Measurements from ENCODE around the gene PLLP.

PLLP gene

GRCh38 chr16:57252148-57252721 lies 32.2 kb downstream of the PLLP start:
- FAIRE-seq: no peak

- FAIRE-seq: no peak
Measured at GRCh38 chr16:57251352-57251751, 33.1 kb downstream of the PLLP start.

- FAIRE-seq: no peak
Measured at GRCh38 chr16:57245472-57246113, 38.9 kb downstream of the PLLP start.

- peak; percentile 94 for FAIRE-seq
Measured at GRCh38 chr16:57244767-57245471, 39.6 kb downstream of the PLLP start, which contains the start of gene ARL2BP. Gene ARL2BP, plus strand, starts transcription at chr16:57245259. Its CDS starts 109 bp downstream, at chr16:57245368.

- no peak for FAIRE-seq
Measured at GRCh38 chr16:57244463-57244766, 40.1 kb downstream of the PLLP start.

GRCh38 chr16:57242650-57243049 lies 41.8 kb downstream of the PLLP start:
- no peak for FAIRE-seq

GRCh38 chr16:57240851-57241250 lies 43.6 kb downstream of the PLLP start:
- no peak for FAIRE-seq

GRCh38 chr16:57239107-57239506 lies 45.4 kb downstream of the PLLP start:
- no peak for FAIRE-seq

- no peak for FAIRE-seq
Measured at GRCh38 chr16:57238682-57239081, 45.8 kb downstream of the PLLP start.

GRCh38 chr16:57236022-57236350 lies 48.5 kb downstream of the PLLP start:
- FAIRE-seq: no peak

GRCh38 chr16:57235128-57236021 lies 49.1 kb downstream of the PLLP start:
- no peak for FAIRE-seq

GRCh38 chr16:57234707-57235092 lies 49.8 kb downstream of the PLLP start:
- no peak for FAIRE-seq

- FAIRE-seq: no peak
Measured at GRCh38 chr16:57233944-57234706, 50.3 kb downstream of the PLLP start.

GRCh38 chr16:57231821-57232350 lies 52.6 kb downstream of the PLLP start:
- FAIRE-seq: no peak

GRCh38 chr16:57229079-57229478 lies 55.4 kb downstream of the PLLP start:
- no peak for FAIRE-seq

GRCh38 chr16:57226701-57227621 lies 57.5 kb downstream of the PLLP start:
- FAIRE-seq: no peak

- FAIRE-seq: no peak
Measured at GRCh38 chr16:57225978-57226377, 58.5 kb downstream of the PLLP start.

- no peak for FAIRE-seq
Measured at GRCh38 chr16:57224651-57225335, 59.7 kb downstream of the PLLP start.

GRCh38 chr16:57223057-57223456 lies 61.4 kb downstream of the PLLP start:
- no peak for FAIRE-seq

- FAIRE-seq: no peak
Measured at GRCh38 chr16:57216968-57217367, 67.5 kb downstream of the PLLP start.

- no peak for FAIRE-seq
Measured at GRCh38 chr16:57213462-57213861, 71.0 kb downstream of the PLLP start.

Measured in G401.6 (cell line).